WERI-Rb-1 (cell line): ENCODE results near the gene TSC22D3.

Experiments used
- DNase-seq: peaks from one replicate; pipeline ENCODE4 v3.0.0-alpha.2; 2020
- H3K27ac ChIP-seq: fragments of 250-450 bp; sonication (Bioruptor Pico); 2 replicates; pipeline ENCODE4 v1.5.1; 2020; ENCODE audit warnings: mild to moderate bottlenecking, moderate library complexity
- H3K27me3 ChIP-seq: fragments of 250-450 bp; sonication (Bioruptor Pico); 2 replicates; pipeline ENCODE4 v1.5.1; 2021; ENCODE audit warnings: mild to moderate bottlenecking, low read depth, moderate library complexity; ENCODE audit not compliant: insufficient read depth, severe bottlenecking
- H3K36me3 ChIP-seq: fragments of 250-450 bp; sonication (Bioruptor Pico); 2 replicates; pipeline ENCODE4 v1.5.1; 2020; ENCODE audit warnings: mild to moderate bottlenecking, moderate library complexity
- H3K4me3 ChIP-seq: 2 replicates; pipeline ENCODE4 v1.5.1; 2011; ENCODE audit warnings: low read depth, mild to moderate bottlenecking, control low read depth, low read length
- H3K9me3 ChIP-seq: fragments of 250-450 bp; sonication (Bioruptor Pico); 2 replicates; pipeline ENCODE4 v1.5.1; 2021; ENCODE audit warnings: mild to moderate bottlenecking, moderate library complexity; ENCODE audit not compliant: severe bottlenecking
- CTCF ChIP-seq: IDR thresholded peaks from 2 replicates; pipeline ENCODE4 v1.5.1; 2011; ENCODE audit warnings: low read depth, mild to moderate bottlenecking, control low read depth, inconsistent platforms, low read length

The TSC22D3 gene

GRCh38 chrX:107748506-107748905 lies 27.1 kb downstream of the TSC22D3 start:
- H3K9me3 ChIP-seq: no peaks in the 10 kb centered on the region
- DNase-seq: no peak
- no peak overlapping the region for H3K27ac ChIP-seq
- no peaks in the 10 kb centered on the region for H3K36me3 ChIP-seq
- H3K4me3 ChIP-seq: no peak overlapping the region
- no peak for TF ChIP-seq CTCF
- H3K27me3 ChIP-seq: peaks cover 11% of the 10 kb centered on the region

- Histone ChIP-seq H3K36me3 (no peaks in the 10 kb centered on the region), H3K27me3 (peaks cover 8% of the 10 kb centered on the region), H3K27ac (no peak overlapping the region), H3K9me3 (no peaks in the 10 kb centered on the region), H3K4me3 (no peak overlapping the region)
- no peak for TF ChIP-seq CTCF
- no peak for DNase-seq
These were observed 27.9 kb downstream of the TSC22D3 start for GRCh38 chrX:107747596-107748161.

GRCh38 chrX:107744868-107745267 lies 30.7 kb downstream of the TSC22D3 start:
- H3K9me3 ChIP-seq: no peaks in the 10 kb centered on the region
- H3K4me3 ChIP-seq: no peak overlapping the region
- H3K27ac ChIP-seq: no peak overlapping the region
- peaks cover 7% of the 10 kb centered on the region for H3K27me3 ChIP-seq
- TF ChIP-seq CTCF: no peak
- H3K36me3 ChIP-seq: no peaks in the 10 kb centered on the region
- DNase-seq: no peak

- TF ChIP-seq CTCF: no peak
- Histone ChIP-seq H3K27me3 (peaks cover 7% of the 10 kb centered on the region), H3K27ac (no peak overlapping the region), H3K4me3 (no peak overlapping the region), H3K9me3 (no peaks in the 10 kb centered on the region), H3K36me3 (no peaks in the 10 kb centered on the region)
- no peak for DNase-seq
These were observed 31.6 kb downstream of the TSC22D3 start for GRCh38 chrX:107743995-107744394.

GRCh38 chrX:107742700-107743191 lies 32.8 kb downstream of the TSC22D3 start:
- Histone ChIP-seq H3K27me3 (peaks cover 7% of the 10 kb centered on the region), H3K27ac (no peak overlapping the region), H3K4me3 (no peak overlapping the region), H3K9me3 (no peaks in the 10 kb centered on the region), H3K36me3 (no peaks in the 10 kb centered on the region)
- DNase-seq: no peak
- no peak for TF ChIP-seq CTCF

GRCh38 chrX:107741404-107741790 lies 34.2 kb downstream of the TSC22D3 start:
- no peaks in the 10 kb centered on the region for H3K36me3 ChIP-seq
- no peak for TF ChIP-seq CTCF
- H3K27me3 ChIP-seq: peaks cover 7% of the 10 kb centered on the region
- no peaks in the 10 kb centered on the region for H3K9me3 ChIP-seq
- H3K27ac ChIP-seq: no peak overlapping the region
- no peak for DNase-seq
- H3K4me3 ChIP-seq: no peak overlapping the region
